ENCODE results near the gene RBMS3.

RBMS3 gene

DNA sequence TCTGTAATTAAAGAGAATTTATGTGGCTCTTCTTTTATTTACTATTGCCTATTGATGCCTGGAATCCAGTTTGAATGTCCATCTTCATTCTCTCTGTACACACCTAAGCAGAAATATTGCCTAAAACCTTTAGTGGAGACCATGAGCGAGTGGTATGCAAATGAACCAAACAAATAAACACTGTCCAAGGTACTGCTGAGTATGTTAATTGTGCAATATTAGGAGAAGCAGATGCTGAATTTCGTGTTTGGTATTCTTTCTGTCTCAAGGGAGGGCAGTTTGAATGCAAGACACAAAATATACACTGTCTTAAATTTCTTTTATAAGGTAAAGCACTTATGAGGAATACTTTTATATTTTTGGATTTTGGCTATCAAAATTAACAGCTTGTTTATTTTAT is 440.9 kb downstream of the RBMS3 start:
- DNase-seq (ENCODE audit: low read depth in 2 of 2) = no peak

DNA sequence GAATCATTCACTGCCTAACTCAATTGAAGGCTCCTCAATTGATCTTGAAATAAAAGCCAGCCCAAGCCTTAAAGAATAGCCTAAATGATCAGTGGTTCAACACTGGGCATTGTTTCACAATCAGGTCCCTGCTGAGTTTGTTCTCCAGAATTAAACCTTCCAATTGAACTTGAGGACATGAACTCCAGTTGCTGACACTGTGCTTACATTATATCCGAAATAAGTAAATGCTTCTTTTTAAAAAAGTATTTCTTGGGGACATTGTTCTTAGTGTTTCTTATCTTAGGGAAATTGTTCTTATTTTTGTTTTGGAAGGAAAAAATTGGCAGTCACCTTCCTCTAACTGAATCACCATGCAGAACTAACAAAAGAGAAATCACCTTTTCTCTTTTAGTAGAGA is 450.2 kb downstream of the RBMS3 start:
- no peak for DNase-seq (ENCODE audit: low read depth in 2 of 2)

DNA sequence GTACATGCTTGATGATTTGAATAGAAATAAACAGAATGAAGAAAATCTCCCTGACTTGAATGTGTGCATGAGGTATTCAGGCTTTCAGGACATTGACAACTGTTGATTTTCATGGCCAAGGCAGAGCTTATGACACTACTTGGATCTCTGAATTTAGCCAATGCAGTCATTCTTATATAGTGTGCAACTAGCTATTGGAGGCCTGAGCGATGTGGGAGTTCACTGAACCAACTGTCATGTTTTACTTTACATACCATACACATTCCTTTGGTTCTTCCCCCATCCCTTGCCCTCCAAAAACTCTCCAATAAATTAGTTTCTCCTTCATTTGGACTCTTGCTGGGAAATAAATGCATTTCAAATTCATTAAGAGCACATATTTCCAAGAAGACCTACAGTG is 460.4 kb downstream of the RBMS3 start:
- DNase-seq (ENCODE audit: low read depth in 2 of 2) = no peak

DNA sequence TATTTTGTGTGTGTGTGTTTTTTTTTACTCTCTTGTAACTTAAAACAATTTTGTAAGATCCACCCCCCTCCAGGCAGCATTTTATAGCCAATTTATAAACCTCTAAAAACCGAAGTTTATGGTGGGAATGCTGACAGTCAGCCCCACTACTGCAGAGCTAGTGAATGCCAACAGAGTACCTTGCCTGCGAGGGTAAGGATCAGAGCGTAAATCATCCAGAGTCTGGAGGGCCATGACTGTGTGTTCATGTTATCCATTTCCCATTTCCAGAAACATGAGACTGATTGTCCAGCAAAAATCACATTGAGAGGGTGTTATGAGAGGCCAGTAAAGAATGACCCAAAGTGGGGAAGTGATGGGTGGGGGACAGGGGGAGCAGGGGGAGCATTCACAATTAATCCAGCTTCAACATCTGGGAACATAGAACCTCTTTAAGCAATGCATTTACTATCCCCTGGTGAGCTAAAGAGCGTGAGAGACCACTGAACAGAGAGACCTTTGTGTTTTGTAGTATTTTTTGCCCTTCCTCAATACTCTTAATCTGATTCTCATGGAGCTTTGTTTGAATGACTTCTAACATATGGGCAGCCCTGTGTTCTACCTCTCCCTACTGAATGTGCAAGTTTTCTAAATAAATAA is 464.5 kb downstream of the RBMS3 start:
- no peak for DNase-seq (ENCODE audit: low read depth in 2 of 2)

DNA sequence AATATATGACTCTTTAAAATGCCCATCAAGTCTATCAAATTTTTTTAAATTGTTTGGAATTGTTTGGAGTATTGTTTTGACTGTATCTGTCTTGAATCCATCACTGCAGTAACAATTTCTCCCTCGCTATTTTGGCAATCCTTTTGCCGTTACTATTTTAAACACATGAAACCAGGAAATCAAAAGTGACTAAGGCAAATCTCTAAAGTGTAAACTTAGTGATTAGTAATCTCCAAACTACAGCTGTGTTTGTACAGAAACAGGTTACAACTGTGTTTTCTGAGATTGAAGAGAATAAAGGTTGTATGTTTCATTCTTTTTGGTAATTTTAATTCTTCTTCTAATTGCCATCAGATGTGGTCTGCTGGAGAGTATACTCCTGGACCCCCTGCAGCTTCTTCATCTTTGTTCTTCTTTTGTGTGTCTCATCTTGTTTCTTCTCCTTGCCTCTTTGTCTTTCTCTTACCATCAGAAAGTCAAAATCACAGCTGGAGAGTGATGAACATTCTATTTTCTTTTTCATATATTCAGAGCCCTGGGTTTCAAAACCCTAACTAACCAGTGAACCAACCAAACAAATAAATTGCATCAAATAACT is 465.4 kb downstream of the RBMS3 start:
- DNase-seq (ENCODE audit: low read depth in 2 of 2) = no peak

DNA sequence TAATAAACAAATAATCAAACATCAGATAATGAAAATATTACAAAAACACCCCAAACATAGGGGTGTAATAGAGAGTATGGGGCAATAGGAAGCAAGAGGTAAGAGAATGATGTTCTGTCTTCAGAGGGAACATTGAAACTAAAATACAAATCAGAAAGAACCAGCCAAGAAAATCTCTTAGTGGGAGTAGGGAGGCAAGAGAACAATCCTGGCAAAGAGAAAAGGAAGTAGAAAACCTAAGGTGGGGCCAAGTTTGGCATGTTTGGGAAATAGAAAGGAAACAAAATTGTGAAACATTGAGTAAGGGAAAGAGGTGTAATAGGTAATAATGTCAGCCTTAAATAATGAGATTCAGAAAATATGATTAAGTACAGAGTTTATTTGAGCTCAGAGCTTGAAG is 467.1 kb downstream of the RBMS3 start:
- DNase-seq (ENCODE audit: low read depth in 2 of 2) = no peak

DNA sequence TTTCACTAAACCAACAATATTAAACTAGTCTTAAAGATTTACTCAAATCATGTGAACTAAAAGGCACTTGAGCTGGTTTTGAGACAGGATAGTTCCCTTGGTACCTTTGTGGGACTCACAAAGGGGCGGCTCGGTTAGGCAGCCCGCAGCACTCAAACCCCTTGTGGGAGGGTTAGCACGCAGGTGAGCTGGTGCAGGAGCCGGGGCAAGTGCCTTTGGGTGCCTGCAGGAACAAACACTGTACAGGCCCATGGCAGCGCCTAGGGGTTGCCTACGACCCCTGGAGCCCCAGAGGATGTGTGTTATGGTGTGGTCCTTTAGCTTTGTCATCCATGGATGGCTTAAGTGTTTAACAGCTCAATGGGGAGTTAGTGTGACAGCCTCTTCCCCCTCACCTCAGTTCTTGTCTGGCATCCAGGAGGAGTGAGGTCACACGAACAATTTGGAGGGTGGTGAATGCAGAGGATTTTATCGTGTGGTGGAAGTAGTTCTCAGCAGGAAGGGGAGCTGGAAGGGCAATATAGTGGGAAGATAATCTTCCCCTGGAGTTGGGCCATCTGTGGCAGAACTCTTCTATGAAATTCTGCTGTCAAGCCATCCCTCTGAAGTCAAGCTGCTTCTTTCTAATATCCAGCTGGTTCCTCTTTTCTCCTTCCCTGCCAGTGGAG is 470.9 kb downstream of the RBMS3 start:
- no peak for DNase-seq (ENCODE audit: low read depth in 2 of 2)

DNA sequence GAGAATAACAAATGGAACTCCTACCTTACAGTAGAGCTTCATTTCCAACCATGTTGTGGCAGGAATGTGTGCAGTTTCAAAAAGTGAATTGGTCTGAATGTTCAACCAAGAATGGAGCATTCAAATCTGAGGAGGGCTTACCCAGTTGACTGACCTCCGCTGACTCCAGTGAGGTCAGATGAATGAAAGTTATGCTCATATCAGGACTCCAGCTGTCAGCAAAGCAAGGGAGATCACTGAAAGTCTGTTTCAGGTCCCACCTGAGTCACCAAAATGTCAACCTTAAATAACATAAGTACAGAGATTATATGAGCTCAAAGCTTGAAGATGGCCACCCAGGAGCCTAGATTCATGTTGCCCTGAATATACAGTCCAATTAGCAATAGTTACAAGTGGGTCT is 473.5 kb downstream of the RBMS3 start:
- DNase-seq (ENCODE audit: low read depth in 2 of 2) = no peak

DNA sequence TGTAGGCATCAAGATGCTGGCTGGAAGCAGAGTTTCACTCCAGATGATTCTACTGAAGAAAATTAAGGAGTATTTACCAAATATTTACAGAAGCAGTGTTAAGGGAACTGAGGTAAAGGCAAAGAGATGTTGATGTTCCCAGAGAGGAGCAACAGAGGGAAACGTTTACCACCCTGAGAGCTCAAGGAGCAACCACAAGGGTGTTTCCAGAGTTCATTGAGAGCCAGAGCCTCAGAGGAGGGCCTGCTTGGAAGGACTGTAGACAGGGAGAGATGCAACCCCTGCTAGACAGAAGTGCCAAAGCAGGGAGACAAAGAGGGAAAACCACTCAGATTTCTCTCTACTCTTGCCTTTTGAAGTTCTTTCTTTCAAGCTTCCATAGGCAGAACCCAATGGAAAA is 474.5 kb downstream of the RBMS3 start:
- no peak for DNase-seq (ENCODE audit: low read depth in 2 of 2)

DNA sequence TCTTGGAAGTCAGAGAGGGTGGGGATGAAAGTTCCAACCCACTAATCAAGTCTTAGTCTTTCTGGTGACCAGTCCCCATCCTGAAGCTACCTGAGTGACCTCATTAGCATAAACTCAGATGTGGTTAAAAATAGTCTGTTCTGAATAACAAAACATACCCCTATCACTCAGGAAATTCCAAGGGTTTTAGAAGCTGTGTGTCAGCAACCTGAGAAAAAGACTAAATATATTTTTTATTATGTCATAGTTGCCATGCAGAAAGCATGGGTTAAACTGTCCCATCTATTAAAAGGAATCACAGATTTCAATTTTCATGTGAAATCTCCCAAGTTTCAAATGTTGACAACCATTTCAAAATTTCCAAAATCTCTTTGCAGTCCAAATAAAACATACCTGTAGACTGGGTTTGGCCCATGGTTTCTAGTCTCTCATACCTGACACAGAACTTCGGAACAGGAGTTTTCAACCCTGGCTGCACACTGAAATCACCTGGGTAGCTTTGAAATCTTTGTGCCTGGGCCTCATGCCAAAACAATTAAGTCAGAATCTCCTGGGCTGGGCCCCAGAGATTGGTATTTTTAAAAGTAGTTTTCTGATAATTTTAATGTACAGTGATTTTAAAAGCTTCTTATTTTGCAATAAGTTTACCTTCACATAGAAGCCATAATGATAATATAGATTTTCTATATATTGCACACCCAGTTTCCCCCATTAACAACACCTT is 476.3 kb downstream of the RBMS3 start:
- no peak for DNase-seq (ENCODE audit: low read depth in 2 of 2)

DNA sequence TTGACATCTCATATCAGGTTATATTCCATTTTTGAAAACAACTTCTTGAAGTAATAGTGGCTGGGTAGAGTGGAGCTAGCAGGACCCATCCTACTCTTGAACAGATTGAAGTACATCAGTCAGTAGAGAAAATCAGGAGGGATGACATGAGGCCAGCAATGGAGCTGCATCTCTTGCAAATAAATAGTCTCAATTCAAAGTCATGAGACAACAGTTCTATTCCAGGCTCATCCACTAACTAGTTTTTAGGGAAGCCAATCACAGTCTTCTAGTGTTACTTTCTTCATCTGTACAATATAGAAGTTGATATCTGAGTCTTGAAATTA is 477.2 kb downstream of the RBMS3 start:
- no peak for DNase-seq (ENCODE audit: low read depth in 2 of 2)

DNA sequence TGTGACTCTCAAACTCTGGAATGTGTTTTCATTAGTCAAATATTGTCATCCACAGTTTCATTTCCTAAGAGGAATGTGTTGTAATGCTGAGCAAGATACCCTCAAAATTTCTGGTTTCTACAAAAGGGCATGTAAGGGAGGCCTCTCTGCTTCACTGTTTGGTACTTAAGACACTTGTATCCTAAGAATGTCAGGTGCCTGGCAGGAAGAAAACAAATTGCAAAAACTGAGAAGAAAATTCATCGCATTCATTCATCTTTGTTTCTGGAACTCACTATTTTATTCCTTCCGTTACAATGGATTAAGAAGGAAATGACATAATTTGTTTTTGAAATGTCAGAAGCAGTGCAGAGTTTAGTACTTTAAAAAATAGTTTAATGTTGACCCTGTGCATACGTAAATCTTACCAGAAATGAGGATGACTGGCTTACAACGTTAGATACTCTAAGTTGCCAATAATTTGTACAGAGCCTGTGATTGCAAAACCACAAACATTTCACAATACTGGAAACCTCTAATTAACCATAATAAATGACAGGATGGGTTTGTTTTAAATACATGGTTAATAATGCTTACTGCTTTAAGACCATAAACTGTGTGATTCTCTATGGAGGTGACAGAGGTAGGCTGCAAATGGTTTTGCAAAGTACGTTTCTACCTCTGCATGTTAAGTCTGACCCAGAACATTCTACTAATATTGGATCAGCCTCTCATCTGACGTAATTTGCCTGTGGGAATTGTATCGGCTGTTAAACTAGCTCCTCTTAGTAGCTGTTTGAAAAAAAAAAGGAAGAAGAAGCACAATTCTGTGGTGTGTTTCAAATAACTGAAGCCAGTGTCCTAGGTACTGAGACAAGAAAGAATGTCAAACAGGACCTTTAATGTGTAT is 477.8 kb downstream of the RBMS3 start:
- no peak for DNase-seq (ENCODE audit: low read depth in 2 of 2)

DNA sequence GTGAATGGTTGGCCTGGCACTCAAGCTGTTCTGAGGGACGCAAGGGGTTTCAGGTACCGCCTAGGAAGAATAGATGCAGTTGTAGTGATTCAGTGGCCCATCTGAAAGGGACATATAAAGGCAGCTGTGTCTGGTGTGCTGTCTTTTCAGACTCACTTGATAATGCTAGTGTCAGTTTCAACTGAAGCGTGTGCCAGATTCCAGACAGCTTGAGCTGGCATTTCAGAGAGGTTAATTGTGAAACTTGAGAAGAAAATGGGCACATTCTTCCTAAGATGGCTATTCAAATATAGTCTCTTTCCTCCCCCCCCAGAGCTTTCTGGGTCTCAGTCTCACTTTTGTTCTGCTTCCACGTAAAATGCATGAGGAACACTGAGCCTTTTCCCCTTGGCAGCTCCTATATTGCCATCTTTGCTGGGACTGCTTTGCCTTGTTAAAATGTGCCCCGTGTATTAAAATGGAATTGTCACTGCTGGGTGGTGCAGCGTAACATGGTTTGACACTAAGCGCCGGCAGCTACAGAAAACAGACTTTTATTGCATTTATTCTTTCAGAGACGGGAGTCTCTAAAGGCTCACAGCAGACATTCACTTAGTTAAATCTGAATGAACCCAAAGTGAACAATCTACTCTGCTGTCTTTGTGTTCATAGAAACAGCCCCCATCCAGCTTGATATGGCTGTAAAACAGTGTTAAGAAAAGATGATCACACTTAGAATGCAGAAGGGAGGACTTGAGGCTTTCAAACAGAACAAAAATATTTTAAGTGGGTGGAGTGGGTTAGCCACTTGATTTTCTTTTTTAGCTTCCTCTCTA is 478.7 kb downstream of the RBMS3 start:
- no peak for DNase-seq (ENCODE audit: low read depth in 2 of 2)

DNA sequence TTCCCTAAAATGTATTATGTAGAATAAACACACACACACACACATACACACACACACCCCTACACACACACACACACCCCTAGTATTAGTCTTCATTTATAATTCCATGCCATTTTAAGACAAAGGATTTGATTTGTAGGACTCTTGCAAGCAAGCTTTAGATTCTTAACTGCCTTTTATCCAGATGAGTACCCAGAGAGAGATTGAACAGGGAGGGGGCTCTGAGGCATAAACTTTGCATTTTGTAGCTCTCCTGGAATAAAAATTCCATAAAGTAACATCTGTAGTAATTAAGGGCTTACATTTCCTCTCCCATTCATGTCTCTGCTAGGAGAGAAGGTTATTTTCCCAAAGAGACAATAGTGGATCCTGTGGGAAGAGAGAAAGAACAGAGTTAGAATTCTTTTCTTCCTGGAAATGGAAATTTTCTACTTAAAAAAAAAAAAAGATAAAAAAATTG is 479.4 kb downstream of the RBMS3 start:
- DNase-seq (ENCODE audit: low read depth in 2 of 2) = no peak

DNA sequence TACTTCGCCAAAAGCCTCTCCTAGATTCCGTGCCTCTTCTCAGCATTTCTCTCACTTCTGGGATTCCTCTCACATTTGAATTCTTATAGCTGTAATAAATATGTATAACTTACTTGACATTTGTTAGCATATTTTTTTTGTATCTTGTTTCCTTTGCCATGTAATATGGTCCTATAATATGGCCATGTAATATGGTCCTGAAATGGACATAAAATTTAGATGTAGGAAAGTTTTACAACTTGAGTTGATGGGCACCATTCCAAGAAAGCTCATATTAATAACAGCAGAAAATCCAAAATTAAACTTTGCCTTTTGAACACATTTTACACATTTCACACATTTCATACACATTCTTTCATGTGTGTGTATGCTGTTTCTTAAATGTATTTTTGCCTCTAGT is 480.6 kb downstream of the RBMS3 start:
- no peak for DNase-seq (ENCODE audit: low read depth in 2 of 2)

DNA sequence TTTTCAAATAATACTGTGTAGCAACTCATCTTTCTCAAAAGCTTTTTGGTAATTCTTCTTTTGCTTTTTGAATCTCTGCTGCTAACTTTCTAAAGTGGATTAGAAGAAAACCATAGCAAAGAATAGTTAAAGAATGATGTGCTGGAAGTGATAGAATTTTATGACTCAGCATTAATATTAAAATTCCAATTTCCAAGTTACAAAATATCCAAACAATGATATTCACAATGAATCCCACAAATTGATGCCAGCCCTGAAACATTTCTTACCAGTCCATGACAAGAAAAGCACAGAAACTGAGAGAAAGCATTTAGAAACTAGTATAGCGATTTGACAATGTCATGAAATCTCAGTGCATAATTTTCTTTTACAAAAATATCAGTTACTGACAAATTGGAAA is 482.2 kb downstream of the RBMS3 start:
- DNase-seq (ENCODE audit: low read depth in 2 of 2) = no peak

DNA sequence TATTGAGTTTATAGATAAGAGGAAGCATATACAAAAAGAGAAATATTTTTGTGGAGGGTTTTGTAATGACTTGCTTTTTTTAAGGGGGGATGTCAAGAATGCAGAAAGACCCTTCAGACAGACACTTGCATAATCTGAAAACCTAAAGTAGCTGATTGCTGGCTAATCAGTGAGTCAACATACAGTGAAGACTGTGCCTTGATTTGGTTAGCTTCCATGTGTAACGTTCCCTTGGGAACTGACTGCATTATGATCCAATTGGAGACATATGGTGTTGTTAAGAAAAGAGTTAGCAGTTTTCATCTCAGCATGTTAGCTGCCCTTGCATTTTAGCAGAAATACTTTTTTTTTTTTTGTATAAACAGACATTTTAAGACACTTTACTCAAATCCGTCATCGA is 483.2 kb downstream of the RBMS3 start:
- DNase-seq (ENCODE audit: low read depth in 2 of 2) = no peak

DNA sequence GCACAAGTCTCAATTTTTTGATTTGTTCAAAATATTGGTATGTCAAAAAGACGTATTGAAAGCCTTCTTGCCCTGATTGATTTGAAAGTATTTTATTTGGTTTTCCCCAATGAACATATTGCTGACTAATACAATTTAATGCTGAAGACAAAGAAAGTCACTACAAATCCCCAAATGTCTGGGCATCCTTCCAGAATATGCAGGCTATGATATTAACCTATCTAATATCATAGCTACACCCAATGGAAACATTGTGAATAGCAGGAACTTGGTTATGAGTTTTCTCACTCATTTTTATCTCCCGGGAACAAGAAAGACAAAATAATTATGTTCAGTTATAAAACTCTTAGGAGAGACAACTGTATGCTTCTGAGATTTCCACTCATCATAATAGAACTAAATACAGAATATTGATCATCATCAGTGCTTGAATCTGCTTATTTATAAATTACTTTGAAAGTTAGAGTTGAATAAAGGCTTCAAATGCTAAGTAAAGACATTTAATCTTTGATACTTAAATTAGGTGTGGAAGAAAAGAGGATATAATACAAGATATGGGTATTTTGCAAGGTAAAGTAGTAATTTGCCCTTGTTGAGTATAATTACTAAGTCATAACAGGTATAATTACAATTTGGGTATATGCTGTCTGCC is 483.9 kb downstream of the RBMS3 start:
- no peak for DNase-seq (ENCODE audit: low read depth in 2 of 2)

DNA sequence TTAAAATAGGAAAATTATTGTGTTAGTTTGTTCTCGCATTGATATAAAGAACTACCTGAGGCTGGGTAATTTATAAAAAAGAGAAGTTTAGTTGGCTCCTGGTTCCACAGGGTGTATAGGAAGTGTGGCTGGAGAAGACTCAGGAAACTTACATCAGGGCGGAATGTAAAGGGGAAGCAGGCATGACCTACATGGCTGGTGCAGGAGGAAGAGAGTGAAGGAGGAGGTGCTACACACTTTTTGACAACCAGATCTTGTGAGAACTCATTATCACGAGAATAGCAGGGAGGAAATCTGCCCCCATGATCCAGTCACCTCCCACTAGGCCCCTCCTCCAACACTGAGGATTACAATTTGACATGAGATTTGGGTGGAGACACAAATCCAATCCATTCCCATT is 490.7 kb downstream of the RBMS3 start:
- DNase-seq (ENCODE audit: low read depth in 2 of 2) = no peak

DNA sequence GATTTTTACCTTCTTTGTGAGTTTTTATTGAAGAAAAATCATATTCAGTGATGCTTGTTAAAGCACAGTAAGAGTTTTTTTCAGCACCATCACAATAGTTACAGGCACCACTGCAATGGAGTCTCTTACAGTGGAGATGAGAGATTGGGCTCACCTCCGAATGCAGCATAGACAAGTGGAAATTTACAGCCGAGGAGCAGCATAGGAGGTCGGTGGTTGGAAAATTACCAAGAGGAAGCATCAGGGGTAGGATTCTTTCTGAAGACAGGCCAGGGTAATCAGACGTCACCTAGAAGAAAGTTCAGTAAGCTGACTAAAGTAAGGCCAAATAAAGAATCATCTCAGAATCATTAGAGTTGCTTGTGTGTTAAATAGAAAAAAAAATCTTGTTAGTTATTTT is 491.6 kb downstream of the RBMS3 start:
- DNase-seq (ENCODE audit: low read depth in 2 of 2) = no peak

DNA sequence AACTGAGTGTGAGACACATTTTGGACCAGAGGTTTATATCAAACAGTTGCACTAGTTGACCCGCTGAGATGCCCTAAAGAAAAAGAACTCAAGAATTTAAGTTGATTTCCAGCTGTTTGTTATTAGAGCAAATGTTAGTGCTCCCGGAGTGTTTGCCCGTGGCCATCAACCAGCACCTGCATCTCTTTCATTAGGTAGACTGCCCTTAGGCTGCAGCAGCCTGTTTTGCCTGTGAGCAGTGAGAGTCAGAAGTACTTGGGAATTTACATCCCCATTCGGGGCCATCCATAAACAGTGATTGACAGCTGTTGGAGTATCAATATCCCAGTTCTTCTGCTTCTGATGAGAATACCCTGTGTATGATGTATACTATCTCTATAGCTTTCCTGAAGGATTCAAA is 492.6 kb downstream of the RBMS3 start:
- no peak for DNase-seq (ENCODE audit: low read depth in 2 of 2)
